Measurements from ENCODE around the gene KCNJ5.

DNA sequence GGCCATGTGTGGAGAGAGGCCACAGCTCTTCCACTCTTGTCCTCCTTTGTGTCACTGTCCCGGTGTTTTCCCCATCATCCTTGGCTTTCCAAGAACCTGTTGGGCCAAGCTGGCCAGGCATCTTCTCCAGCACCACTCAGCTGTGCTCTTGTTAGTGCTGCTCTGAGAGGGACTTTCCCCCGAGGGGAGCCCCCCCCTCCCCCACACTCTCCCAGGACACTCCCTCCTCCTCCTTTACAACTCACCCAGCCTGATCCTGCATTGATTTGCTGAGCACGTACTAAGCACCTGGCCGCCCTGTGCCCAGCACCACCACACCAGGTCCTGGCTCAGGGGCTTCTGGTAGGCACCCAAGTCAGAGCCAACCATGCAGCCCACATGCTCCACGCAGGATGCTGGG is 38.3 kb downstream of the KCNJ5 start:
- TF ChIP-seq, protein P1, sequence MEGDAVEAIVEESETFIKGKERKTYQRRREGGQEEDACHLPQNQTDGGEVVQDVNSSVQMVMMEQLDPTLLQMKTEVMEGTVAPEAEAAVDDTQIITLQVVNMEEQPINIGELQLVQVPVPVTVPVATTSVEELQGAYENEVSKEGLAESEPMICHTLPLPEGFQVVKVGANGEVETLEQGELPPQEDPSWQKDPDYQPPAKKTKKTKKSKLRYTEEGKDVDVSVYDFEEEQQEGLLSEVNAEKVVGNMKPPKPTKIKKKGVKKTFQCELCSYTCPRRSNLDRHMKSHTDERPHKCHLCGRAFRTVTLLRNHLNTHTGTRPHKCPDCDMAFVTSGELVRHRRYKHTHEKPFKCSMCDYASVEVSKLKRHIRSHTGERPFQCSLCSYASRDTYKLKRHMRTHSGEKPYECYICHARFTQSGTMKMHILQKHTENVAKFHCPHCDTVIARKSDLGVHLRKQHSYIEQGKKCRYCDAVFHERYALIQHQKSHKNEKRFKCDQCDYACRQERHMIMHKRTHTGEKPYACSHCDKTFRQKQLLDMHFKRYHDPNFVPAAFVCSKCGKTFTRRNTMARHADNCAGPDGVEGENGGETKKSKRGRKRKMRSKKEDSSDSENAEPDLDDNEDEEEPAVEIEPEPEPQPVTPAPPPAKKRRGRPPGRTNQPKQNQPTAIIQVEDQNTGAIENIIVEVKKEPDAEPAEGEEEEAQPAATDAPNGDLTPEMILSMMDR (IDR thresholded peaks at IDR 0.05 in 2 of 3, conservative IDR thresholded peaks at IDR 0.05 in 1 of 3; ENCODE audit: borderline replicate concordance in 1 of 3, insufficient read depth in 1 of 3, low read depth in 2 of 3, low read length in 2 of 3), result no peak
- TF ChIP-seq CEBPB (IDR thresholded peaks at IDR 0.05; ENCODE audit: low read depth) (no peak), POLR2AphosphoS5 (IDR thresholded peaks at IDR 0.05; ENCODE audit: low read depth, low read length) (no peak), EZH2 (IDR thresholded peaks at IDR 0.05) (no peak), POLR2A (IDR thresholded peaks at IDR 0.05; ENCODE audit: borderline replicate concordance, extremely low read depth, insufficient read depth, insufficient read length) (no peak), JUND (IDR thresholded peaks at IDR 0.05) (no peak)
- TF ChIP-seq, protein P2, sequence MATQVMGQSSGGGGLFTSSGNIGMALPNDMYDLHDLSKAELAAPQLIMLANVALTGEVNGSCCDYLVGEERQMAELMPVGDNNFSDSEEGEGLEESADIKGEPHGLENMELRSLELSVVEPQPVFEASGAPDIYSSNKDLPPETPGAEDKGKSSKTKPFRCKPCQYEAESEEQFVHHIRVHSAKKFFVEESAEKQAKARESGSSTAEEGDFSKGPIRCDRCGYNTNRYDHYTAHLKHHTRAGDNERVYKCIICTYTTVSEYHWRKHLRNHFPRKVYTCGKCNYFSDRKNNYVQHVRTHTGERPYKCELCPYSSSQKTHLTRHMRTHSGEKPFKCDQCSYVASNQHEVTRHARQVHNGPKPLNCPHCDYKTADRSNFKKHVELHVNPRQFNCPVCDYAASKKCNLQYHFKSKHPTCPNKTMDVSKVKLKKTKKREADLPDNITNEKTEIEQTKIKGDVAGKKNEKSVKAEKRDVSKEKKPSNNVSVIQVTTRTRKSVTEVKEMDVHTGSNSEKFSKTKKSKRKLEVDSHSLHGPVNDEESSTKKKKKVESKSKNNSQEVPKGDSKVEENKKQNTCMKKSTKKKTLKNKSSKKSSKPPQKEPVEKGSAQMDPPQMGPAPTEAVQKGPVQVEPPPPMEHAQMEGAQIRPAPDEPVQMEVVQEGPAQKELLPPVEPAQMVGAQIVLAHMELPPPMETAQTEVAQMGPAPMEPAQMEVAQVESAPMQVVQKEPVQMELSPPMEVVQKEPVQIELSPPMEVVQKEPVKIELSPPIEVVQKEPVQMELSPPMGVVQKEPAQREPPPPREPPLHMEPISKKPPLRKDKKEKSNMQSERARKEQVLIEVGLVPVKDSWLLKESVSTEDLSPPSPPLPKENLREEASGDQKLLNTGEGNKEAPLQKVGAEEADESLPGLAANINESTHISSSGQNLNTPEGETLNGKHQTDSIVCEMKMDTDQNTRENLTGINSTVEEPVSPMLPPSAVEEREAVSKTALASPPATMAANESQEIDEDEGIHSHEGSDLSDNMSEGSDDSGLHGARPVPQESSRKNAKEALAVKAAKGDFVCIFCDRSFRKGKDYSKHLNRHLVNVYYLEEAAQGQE (IDR thresholded peaks at IDR 0.05; ENCODE audit: low read depth), result no peak
